ENCODE measurements around the gene JAK2. TPM values are rescaled to one million over a fixed set of nuclear protein-coding genes. Genes with fewer than 3 reads are reported as not detected.

Gene JAK2
- total RNA-seq, 3 donors from 2014 or later (not counting 1 experiment from before 2014, with no cell fraction given), result 20.8 to 43.9 (median 30.0) TPM

- Mint-ChIP-seq H3K9me3 (no peaks in the 10 kb centered on the region), H3K4me1 (peaks cover 25 to 29% of the 10 kb centered on the region in 2 donors), H3K27ac (peak overlapping the region in 1 of 2 donors; percentile 9), H3K36me3 (peaks cover 7% of the 10 kb centered on the region), H3K4me3 (no peak overlapping the region), H3K27me3 (ENCODE audit: low read depth in 2 of 2) (no peaks in the 10 kb centered on the region)
- H3K27me3 ChIP-seq (ENCODE audit: control insufficient read depth, insufficient read depth, low read length), result no peaks in the 10 kb centered on the region
- H3K9me3 ChIP-seq (ENCODE audit: control insufficient read depth, insufficient read depth, low read length), result no peaks in the 10 kb centered on the region
- no peak overlapping the region for H3K4me3 ChIP-seq (ENCODE audit: low read length)
- no peaks in the 10 kb centered on the region for H3K4me1 ChIP-seq (ENCODE audit: control insufficient read depth, insufficient read depth, low read length)
- H3K27ac ChIP-seq (ENCODE audit: low read length), result no peak overlapping the region
- 90% methylated on average over 3 of the region's 3 CpGs for WGBS (ENCODE audit: insufficient coverage)
- DNase-seq, result no peak
- ATAC-seq, result no peak
- intact Hi-C loops (cut with micrococcal nuclease), result no loop called here
- TF ChIP-seq, protein P1, sequence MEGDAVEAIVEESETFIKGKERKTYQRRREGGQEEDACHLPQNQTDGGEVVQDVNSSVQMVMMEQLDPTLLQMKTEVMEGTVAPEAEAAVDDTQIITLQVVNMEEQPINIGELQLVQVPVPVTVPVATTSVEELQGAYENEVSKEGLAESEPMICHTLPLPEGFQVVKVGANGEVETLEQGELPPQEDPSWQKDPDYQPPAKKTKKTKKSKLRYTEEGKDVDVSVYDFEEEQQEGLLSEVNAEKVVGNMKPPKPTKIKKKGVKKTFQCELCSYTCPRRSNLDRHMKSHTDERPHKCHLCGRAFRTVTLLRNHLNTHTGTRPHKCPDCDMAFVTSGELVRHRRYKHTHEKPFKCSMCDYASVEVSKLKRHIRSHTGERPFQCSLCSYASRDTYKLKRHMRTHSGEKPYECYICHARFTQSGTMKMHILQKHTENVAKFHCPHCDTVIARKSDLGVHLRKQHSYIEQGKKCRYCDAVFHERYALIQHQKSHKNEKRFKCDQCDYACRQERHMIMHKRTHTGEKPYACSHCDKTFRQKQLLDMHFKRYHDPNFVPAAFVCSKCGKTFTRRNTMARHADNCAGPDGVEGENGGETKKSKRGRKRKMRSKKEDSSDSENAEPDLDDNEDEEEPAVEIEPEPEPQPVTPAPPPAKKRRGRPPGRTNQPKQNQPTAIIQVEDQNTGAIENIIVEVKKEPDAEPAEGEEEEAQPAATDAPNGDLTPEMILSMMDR (IDR thresholded peaks at IDR 0.05), result no peak
- peaks cover 17% of the 10 kb centered on the region for H3K36me3 ChIP-seq (ENCODE audit: control insufficient read depth, insufficient read depth, low read length)
These were observed 12.1 kb downstream of the JAK2 start for GRCh38 chr9:4997196-4997595.

GRCh38 chr9:4997631-4998030 lies 12.6 kb downstream of the JAK2 start:
- no peak for DNase-seq
- H3K4me3 Mint-ChIP-seq, result no peak overlapping the region
- no peaks in the 10 kb centered on the region for H3K9me3 Mint-ChIP-seq
- H3K4me1 Mint-ChIP-seq, result peaks cover 24 to 27% of the 10 kb centered on the region in 2 donors
- peaks cover 7% of the 10 kb centered on the region for H3K36me3 Mint-ChIP-seq
- Histone ChIP-seq H3K4me1 (ENCODE audit: control insufficient read depth, insufficient read depth, low read length) (no peaks in the 10 kb centered on the region), H3K36me3 (ENCODE audit: control insufficient read depth, insufficient read depth, low read length) (peaks cover 14% of the 10 kb centered on the region), H3K27ac (ENCODE audit: low read length) (no peak overlapping the region), H3K4me3 (ENCODE audit: low read length) (no peak overlapping the region), H3K27me3 (ENCODE audit: control insufficient read depth, insufficient read depth, low read length) (no peaks in the 10 kb centered on the region), H3K9me3 (ENCODE audit: control insufficient read depth, insufficient read depth, low read length) (no peaks in the 10 kb centered on the region)
- no peaks in the 10 kb centered on the region for H3K27me3 Mint-ChIP-seq (ENCODE audit: low read depth in 2 of 2)
- TF ChIP-seq, protein P1 (IDR thresholded peaks at IDR 0.05), result no peak
- H3K27ac Mint-ChIP-seq, result peak overlapping the region in 1 of 2 donors; percentile 9
- intact Hi-C loops (cut with micrococcal nuclease), result no loop called here
- ATAC-seq, result no peak

DNA sequence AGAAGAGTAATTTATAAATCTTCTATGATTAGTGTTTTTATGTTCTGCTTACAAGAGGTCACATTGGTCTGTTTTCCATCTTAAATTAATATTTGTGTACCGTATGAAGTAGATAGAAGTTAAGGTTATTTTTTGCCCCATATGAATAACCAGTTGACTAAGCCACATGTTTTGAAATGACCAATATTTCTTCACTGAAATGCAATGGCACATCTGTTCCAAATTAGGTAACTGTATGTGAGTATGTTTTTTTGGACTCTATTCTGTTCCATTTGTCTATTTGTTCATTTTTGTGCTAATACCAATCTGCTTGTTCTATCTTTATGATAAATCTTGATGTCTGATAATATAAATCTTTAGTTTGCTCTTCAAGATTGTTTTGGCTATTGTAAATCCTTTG lies 17.7 kb downstream of the JAK2 start:
- no peaks in the 10 kb centered on the region for H3K27me3 ChIP-seq (ENCODE audit: control insufficient read depth, insufficient read depth, low read length)
- H3K9me3 ChIP-seq (ENCODE audit: control insufficient read depth, insufficient read depth, low read length), result no peaks in the 10 kb centered on the region
- DNase-seq (no peak), ATAC-seq (no peak)
- H3K36me3 ChIP-seq (ENCODE audit: control insufficient read depth, insufficient read depth, low read length), result peaks cover 5% of the 10 kb centered on the region
- no peaks in the 10 kb centered on the region for H3K27me3 Mint-ChIP-seq (ENCODE audit: low read depth in 2 of 2)
- TF ChIP-seq, protein P1 (IDR thresholded peaks at IDR 0.05), result no peak
- H3K27ac ChIP-seq (ENCODE audit: low read length), result no peak overlapping the region
- peaks cover 0 to 2% of the 10 kb centered on the region in 2 donors for H3K9me3 Mint-ChIP-seq
- intact Hi-C loops (cut with micrococcal nuclease), result no loop called here
- no CpG with 5 or more reads among the region's 1 CpG for WGBS (ENCODE audit: insufficient coverage)
- H3K4me3 ChIP-seq (ENCODE audit: low read length), result no peak overlapping the region
- no peak overlapping the region for H3K4me3 Mint-ChIP-seq
- no peaks in the 10 kb centered on the region for H3K4me1 ChIP-seq (ENCODE audit: control insufficient read depth, insufficient read depth, low read length)
- H3K4me1 Mint-ChIP-seq, result peaks cover 23 to 28% of the 10 kb centered on the region in 2 donors
- peaks cover 7% of the 10 kb centered on the region for H3K36me3 Mint-ChIP-seq
- no peak overlapping the region for H3K27ac Mint-ChIP-seq

DNA sequence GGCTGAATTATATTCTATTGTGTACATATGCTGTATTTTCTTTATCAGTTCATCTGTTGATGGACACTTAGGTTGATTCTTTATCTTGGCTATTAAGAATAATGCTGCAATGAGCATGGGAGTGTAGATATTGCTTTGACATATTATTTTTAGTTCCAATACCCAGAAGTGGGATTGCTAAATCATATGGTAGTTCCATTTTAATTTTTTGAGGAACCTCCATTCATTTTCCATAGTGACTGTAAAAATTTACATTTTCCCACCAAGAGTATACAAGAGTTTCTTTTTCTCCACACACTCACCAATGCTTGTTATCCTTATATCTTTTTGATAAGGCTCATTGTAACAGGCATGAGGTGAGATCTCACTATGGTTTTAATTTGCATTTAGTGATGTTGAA lies 19.4 kb downstream of the JAK2 start:
- H3K36me3 Mint-ChIP-seq, result peaks cover 7% of the 10 kb centered on the region

More for the DNA sequence above, 19.4 kb downstream of the JAK2 start:
- intact Hi-C loops (cut with micrococcal nuclease), result no loop called here
- peaks cover 5% of the 10 kb centered on the region for H3K36me3 ChIP-seq (ENCODE audit: control insufficient read depth, insufficient read depth, low read length)
- TF ChIP-seq, protein P1 (IDR thresholded peaks at IDR 0.05), result no peak
- Mint-ChIP-seq H3K9me3 (peaks cover 0 to 2% of the 10 kb centered on the region in 2 donors), H3K4me1 (peaks cover 17 to 29% of the 10 kb centered on the region in 2 donors), H3K27me3 (ENCODE audit: low read depth in 2 of 2) (no peaks in the 10 kb centered on the region), H3K4me3 (no peak overlapping the region), H3K27ac (peak overlapping the region; percentile 21 to 30)
- H3K27ac ChIP-seq (ENCODE audit: low read length), result no peak overlapping the region
- no peaks in the 10 kb centered on the region for H3K27me3 ChIP-seq (ENCODE audit: control insufficient read depth, insufficient read depth, low read length)
- DNase-seq (no peak), ATAC-seq (no peak)
- no peaks in the 10 kb centered on the region for H3K4me1 ChIP-seq (ENCODE audit: control insufficient read depth, insufficient read depth, low read length)
- H3K9me3 ChIP-seq (ENCODE audit: control insufficient read depth, insufficient read depth, low read length), result no peaks in the 10 kb centered on the region
- no peak overlapping the region for H3K4me3 ChIP-seq (ENCODE audit: low read length)

Data from natural killer cell (primary cell).